Ishikawa (cell line): ENCODE data around the gene LBHD1.

Source experiments
- CEBPB ChIP-seq: IDR thresholded peaks from 2 replicates; pipeline ENCODE4 v1.6.1; 2012
- CREB1 ChIP-seq: IDR thresholded peaks from 2 replicates; pipeline ENCODE4 v1.6.1; 2012; ENCODE audit warnings: low read depth
- EGR1 ChIP-seq: IDR thresholded peaks from 2 replicates; pipeline ENCODE4 v1.6.1; 2012
- NFIC ChIP-seq: IDR thresholded peaks from 2 replicates; pipeline ENCODE4 v1.6.1; 2012
- RAD21 ChIP-seq: IDR thresholded peaks from 2 replicates; pipeline ENCODE4 v1.6.1; 2012; ENCODE audit warnings: low read depth
- TAF1 ChIP-seq: IDR thresholded peaks from 2 replicates; pipeline ENCODE4 v1.6.1; 2012; ENCODE audit warnings: low read depth, mild to moderate bottlenecking
- TEAD4 ChIP-seq: IDR thresholded peaks from 2 replicates; pipeline ENCODE4 v1.6.1; 2012
- YY1 ChIP-seq: IDR thresholded peaks from 2 replicates; pipeline ENCODE4 v1.6.1; 2012; ENCODE audit warnings: low read depth
- ZBTB7A ChIP-seq: IDR thresholded peaks from 2 replicates; pipeline ENCODE4 v1.6.1; 2012; ENCODE audit warnings: low read depth
- TF ChIP-seq, protein P1 (sequence below): IDR thresholded peaks from 2 replicates; pipeline ENCODE4 v1.6.1; 2012; ENCODE audit warnings: low read depth, mild to moderate bottlenecking
- TF ChIP-seq, protein P2 (sequence below): IDR thresholded peaks from 2 replicates; pipeline ENCODE4 v1.6.1; 2012
- TF ChIP-seq, protein P3 (sequence below): IDR thresholded peaks from 2 replicates; pipeline ENCODE4 v1.6.1; 2012

The LBHD1 gene

DNA sequence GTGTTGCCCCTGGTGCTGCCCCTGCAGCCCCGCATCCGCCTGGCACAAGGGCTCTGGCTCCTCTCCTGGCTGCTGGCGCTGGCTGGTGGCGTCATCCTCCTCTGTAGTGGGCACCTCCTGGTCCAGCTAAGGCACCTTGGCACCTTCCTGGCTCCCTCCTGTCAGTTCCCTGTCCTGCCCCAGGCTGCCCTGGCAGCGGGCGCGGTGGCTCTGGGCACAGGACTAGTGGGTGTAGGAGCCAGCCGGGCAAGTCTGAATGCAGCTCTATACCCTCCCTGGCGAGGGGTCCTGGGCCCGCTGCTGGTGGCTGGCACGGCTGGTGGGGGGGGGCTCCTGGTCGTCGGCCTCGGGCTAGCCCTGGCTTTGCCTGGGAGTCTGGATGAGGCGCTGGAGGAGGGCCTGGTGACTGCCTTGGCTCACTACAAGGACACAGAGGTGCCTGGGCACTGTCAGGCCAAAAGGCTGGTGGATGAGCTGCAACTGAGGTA lies 58.7 kb downstream of the LBHD1 start:
- TF ChIP-seq, protein P1, sequence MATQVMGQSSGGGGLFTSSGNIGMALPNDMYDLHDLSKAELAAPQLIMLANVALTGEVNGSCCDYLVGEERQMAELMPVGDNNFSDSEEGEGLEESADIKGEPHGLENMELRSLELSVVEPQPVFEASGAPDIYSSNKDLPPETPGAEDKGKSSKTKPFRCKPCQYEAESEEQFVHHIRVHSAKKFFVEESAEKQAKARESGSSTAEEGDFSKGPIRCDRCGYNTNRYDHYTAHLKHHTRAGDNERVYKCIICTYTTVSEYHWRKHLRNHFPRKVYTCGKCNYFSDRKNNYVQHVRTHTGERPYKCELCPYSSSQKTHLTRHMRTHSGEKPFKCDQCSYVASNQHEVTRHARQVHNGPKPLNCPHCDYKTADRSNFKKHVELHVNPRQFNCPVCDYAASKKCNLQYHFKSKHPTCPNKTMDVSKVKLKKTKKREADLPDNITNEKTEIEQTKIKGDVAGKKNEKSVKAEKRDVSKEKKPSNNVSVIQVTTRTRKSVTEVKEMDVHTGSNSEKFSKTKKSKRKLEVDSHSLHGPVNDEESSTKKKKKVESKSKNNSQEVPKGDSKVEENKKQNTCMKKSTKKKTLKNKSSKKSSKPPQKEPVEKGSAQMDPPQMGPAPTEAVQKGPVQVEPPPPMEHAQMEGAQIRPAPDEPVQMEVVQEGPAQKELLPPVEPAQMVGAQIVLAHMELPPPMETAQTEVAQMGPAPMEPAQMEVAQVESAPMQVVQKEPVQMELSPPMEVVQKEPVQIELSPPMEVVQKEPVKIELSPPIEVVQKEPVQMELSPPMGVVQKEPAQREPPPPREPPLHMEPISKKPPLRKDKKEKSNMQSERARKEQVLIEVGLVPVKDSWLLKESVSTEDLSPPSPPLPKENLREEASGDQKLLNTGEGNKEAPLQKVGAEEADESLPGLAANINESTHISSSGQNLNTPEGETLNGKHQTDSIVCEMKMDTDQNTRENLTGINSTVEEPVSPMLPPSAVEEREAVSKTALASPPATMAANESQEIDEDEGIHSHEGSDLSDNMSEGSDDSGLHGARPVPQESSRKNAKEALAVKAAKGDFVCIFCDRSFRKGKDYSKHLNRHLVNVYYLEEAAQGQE = no peak
- TF ChIP-seq TEAD4 (no peak), CREB1 (no peak), TAF1 (no peak), CEBPB (no peak), YY1 (no peak), EGR1 (no peak), ZBTB7A (no peak), RAD21 (no peak), NFIC (no peak)
- TF ChIP-seq, protein P2, sequence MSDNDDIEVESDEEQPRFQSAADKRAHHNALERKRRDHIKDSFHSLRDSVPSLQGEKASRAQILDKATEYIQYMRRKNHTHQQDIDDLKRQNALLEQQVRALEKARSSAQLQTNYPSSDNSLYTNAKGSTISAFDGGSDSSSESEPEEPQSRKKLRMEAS = no peak
- TF ChIP-seq, protein P3, sequence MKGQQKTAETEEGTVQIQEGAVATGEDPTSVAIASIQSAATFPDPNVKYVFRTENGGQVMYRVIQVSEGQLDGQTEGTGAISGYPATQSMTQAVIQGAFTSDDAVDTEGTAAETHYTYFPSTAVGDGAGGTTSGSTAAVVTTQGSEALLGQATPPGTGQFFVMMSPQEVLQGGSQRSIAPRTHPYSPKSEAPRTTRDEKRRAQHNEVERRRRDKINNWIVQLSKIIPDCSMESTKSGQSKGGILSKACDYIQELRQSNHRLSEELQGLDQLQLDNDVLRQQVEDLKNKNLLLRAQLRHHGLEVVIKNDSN = no peak
